HEK293 (cell line): ENCODE data around the gene ZNF385C.

Experiments used
- HOXA7 ChIP-seq: sonication (generic); formaldehyde crosslinking; IDR thresholded peaks from 2 replicates; pipeline ENCODE4 v1.8.1; 2022; ENCODE audit warnings: missing genetic modification reagents, borderline replicate concordance
- SP2 ChIP-seq: fragments of 450-650 bp; formaldehyde crosslinking; IDR thresholded peaks from 2 replicates; pipeline ENCODE4 v1.5.1; 2016; ENCODE audit warnings: missing biosample characterization, missing genetic modification characterization
- YY2 ChIP-seq: fragments of 450-650 bp; formaldehyde crosslinking; IDR thresholded peaks from 2 replicates; pipeline ENCODE4 v1.5.1; 2016; ENCODE audit warnings: missing biosample characterization, missing genetic modification characterization
- ZNF302 ChIP-seq: fragments of 450-650 bp; formaldehyde crosslinking; IDR thresholded peaks from 2 replicates; pipeline ENCODE4 v1.5.1; 2016; ENCODE audit warnings: missing biosample characterization, missing genetic modification characterization, low read depth
- TF ChIP-seq, protein P1 (sequence below): fragments of 450-650 bp; formaldehyde crosslinking; IDR thresholded peaks from 2 replicates; pipeline ENCODE4 v1.5.1; 2016; ENCODE audit warnings: missing biosample characterization, missing genetic modification characterization

DNA sequence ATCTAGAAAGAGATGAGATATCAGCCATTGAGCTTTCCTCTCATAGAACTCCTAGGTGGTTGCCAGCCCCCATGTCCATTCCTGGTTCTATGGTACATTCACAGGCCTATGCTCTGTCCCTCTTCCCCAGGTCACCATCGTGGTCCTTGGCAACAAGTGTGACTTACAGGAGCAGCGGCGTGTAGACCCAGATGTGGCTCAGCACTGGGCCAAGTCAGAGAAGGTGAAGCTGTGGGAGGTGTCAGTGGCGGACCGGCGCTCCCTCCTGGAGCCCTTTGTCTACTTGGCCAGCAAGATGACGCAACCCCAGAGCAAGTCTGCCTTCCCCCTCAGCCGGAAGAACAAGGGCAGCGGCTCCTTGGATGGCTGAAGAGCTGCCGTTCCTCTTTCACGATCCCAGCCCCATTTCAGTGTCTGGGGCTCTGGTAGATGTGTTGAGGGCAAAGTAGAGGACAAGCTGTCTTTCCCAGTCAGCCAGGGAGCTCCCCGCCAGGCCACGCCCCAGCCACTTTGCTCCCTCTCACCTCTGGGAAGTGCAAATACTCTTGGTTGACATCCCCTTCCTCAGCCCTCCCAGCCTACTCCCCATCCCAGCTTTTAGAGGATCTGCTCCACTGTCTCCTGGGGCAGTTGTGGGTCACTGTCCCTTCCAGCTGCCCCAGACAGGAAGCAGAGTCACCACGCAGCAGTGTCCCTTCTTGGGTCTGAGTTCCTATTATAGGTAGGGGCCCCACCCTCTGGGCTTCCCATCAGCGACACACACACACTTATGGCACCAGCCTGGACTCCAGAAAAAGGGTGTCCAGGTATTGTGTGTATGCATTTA is 74.5 kb downstream of the ZNF385C start:
- TF ChIP-seq ZNF302 (tag by site-specific recombination) = no peak
- TF ChIP-seq, protein P1, sequence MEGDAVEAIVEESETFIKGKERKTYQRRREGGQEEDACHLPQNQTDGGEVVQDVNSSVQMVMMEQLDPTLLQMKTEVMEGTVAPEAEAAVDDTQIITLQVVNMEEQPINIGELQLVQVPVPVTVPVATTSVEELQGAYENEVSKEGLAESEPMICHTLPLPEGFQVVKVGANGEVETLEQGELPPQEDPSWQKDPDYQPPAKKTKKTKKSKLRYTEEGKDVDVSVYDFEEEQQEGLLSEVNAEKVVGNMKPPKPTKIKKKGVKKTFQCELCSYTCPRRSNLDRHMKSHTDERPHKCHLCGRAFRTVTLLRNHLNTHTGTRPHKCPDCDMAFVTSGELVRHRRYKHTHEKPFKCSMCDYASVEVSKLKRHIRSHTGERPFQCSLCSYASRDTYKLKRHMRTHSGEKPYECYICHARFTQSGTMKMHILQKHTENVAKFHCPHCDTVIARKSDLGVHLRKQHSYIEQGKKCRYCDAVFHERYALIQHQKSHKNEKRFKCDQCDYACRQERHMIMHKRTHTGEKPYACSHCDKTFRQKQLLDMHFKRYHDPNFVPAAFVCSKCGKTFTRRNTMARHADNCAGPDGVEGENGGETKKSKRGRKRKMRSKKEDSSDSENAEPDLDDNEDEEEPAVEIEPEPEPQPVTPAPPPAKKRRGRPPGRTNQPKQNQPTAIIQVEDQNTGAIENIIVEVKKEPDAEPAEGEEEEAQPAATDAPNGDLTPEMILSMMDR = no peak
- TF ChIP-seq HOXA7 (CRISPR knock-in tag) = no peak
- no peak for TF ChIP-seq SP2 (tag by site-specific recombination)
- no peak for TF ChIP-seq YY2 (tag by site-specific recombination)
